ENCODE data around the gene OR6P1. TPM values are rescaled to one million over a fixed set of nuclear protein-coding genes. Genes with fewer than 3 reads are reported as not detected.

OR6P1 gene, protein sequence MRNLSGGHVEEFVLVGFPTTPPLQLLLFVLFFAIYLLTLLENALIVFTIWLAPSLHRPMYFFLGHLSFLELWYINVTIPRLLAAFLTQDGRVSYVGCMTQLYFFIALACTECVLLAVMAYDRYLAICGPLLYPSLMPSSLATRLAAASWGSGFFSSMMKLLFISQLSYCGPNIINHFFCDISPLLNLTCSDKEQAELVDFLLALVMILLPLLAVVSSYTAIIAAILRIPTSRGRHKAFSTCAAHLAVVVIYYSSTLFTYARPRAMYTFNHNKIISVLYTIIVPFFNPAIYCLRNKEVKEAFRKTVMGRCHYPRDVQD
- total RNA-seq (not detected), polyA plus RNA-seq (not detected)
- long read RNA-seq, donor 1 = 0 reads
- long read RNA-seq, donor 2 = 0 reads

- no peaks in the 10 kb centered on the region for H3K4me1 ChIP-seq
- 73 to 91% (median 79%) methylated on average over 3 of the region's 3 CpGs for WGBS, 5 donors
- no peak for TF ChIP-seq POLR2A (IDR thresholded peaks at IDR 0.05)
- TF ChIP-seq POLR2AphosphoS5 (IDR thresholded peaks at IDR 0.05) = no peak
- TF ChIP-seq, protein P1, sequence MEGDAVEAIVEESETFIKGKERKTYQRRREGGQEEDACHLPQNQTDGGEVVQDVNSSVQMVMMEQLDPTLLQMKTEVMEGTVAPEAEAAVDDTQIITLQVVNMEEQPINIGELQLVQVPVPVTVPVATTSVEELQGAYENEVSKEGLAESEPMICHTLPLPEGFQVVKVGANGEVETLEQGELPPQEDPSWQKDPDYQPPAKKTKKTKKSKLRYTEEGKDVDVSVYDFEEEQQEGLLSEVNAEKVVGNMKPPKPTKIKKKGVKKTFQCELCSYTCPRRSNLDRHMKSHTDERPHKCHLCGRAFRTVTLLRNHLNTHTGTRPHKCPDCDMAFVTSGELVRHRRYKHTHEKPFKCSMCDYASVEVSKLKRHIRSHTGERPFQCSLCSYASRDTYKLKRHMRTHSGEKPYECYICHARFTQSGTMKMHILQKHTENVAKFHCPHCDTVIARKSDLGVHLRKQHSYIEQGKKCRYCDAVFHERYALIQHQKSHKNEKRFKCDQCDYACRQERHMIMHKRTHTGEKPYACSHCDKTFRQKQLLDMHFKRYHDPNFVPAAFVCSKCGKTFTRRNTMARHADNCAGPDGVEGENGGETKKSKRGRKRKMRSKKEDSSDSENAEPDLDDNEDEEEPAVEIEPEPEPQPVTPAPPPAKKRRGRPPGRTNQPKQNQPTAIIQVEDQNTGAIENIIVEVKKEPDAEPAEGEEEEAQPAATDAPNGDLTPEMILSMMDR (IDR thresholded peaks at IDR 0.05 in 8 of 11, conservative IDR thresholded peaks at IDR 0.05 in 3 of 11) = no peak
- no peak within 1 kb of the TSS for H3K4me3 ChIP-seq
- no peaks in the 10 kb centered on the region for H3K27me3 ChIP-seq (replicated peaks in 1 of 7)
- H3K27ac ChIP-seq = no peak within 1 kb of the TSS
- no peaks in the 10 kb centered on the region for H3K36me3 ChIP-seq
- intact Hi-C loops (cut with DNase I; ENCODE audit: low total_unique reads) = no loop called here
- DNase-seq = no peak
- no peaks in the 10 kb centered on the region for H3K9me3 ChIP-seq
Observed at GRCh38 chr1:158570480-158570879, at the start of gene OR6P1. TSS of gene OR6P1 (minus strand) at chr1:158570580. CDS start at chr1:158563604, 6,976 bp downstream.

DNA sequence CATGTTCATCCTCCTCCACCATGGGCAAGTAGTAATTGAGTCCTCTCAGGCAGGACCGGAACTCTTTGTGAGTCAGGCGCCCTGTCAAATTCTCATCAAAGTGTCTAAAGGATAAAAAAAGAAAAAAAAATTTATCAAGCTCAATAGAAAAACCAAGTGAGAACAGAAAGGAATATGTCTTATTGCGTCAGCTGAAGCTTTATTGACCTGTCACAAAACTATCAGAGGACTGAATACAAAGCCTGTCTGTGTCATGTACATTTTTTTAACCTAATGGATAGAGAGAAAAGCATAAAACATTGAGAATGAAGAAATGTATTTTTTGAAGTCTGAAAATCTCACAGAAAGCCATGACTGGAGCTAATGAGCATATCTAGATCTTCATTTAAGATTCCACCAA, 43.4 kb upstream of the OR6P1 start:
- WGBS, 5 donors = 86 to 94% (median 93%) methylated on average over 3 of the region's 3 CpGs
- Histone ChIP-seq H3K36me3 (no peaks in the 10 kb centered on the region), H3K9me3 (no peaks in the 10 kb centered on the region), H3K4me3 (no peak overlapping the region), H3K27ac (no peak overlapping the region), H3K27me3 (replicated peaks in 1 of 7) (no peaks in the 10 kb centered on the region), H3K4me1 (no peaks in the 10 kb centered on the region)
- no peak for DNase-seq
- TF ChIP-seq POLR2AphosphoS5 (IDR thresholded peaks at IDR 0.05) (no peak), POLR2A (IDR thresholded peaks at IDR 0.05) (no peak)
- TF ChIP-seq, protein P1 (IDR thresholded peaks at IDR 0.05 in 8 of 11, conservative IDR thresholded peaks at IDR 0.05 in 3 of 11) = no peak
- intact Hi-C loops (cut with DNase I; ENCODE audit: low total_unique reads) = no loop called here

- Histone ChIP-seq H3K4me1 (no peaks in the 10 kb centered on the region), H3K27ac (no peak overlapping the region), H3K4me3 (no peak overlapping the region), H3K36me3 (no peaks in the 10 kb centered on the region), H3K27me3 (replicated peaks in 1 of 7) (no peaks in the 10 kb centered on the region), H3K9me3 (no peaks in the 10 kb centered on the region)
- no peak for TF ChIP-seq POLR2A (IDR thresholded peaks at IDR 0.05)
- intact Hi-C loops (cut with DNase I; ENCODE audit: low total_unique reads) = no loop called here
- 57 to 80% (median 77%) methylated on average over 3 of the region's 3 CpGs for WGBS, 5 donors
- no peak for DNase-seq
Observed at GRCh38 chr1:158611916-158612315, 41.5 kb upstream of the OR6P1 start.

GRCh38 chr1:158607296-158607695, 36.9 kb upstream of the OR6P1 start:
- no peak for DNase-seq
- H3K27ac ChIP-seq = no peak overlapping the region
- H3K4me3 ChIP-seq = no peak overlapping the region
- intact Hi-C loops (cut with DNase I; ENCODE audit: low total_unique reads) = no loop called here
- no peak for TF ChIP-seq POLR2AphosphoS5 (IDR thresholded peaks at IDR 0.05)
- TF ChIP-seq POLR2A (IDR thresholded peaks at IDR 0.05) = no peak
- TF ChIP-seq, protein P1 (IDR thresholded peaks at IDR 0.05 in 8 of 11, conservative IDR thresholded peaks at IDR 0.05 in 3 of 11) = no peak
- 60 to 85% (median 76%) methylated on average over 1 of the region's 1 CpG for WGBS, 5 donors
- H3K4me1 ChIP-seq = no peaks in the 10 kb centered on the region
- no peaks in the 10 kb centered on the region for H3K27me3 ChIP-seq (replicated peaks in 1 of 7)
- H3K36me3 ChIP-seq = no peaks in the 10 kb centered on the region
- no peaks in the 10 kb centered on the region for H3K9me3 ChIP-seq

Data from spleen (tissue), 13 donors.